ENCODE measurements around the gene FOXJ1. TPM values are rescaled to one million over a fixed set of nuclear protein-coding genes. Genes with fewer than 3 reads are reported as not detected.

The FOXJ1 gene
- total RNA-seq, 3 donors from 2014 or later = 0.16 to 2.2 (median 0.52) TPM

- no peak for DNase-seq
- intact Hi-C loops (cut with DNase I, micrococcal nuclease) = no loop called here
- no peak for TF ChIP-seq CTCF (IDR thresholded peaks at IDR 0.05)
- H3K4me3 ChIP-seq = no peak overlapping the region
- ATAC-seq = no peak
- H3K36me3 ChIP-seq (ENCODE audit: low read depth) = no peaks in the 10 kb centered on the region
- peaks cover 13% of the 10 kb centered on the region for H3K4me1 ChIP-seq (ENCODE audit: low read depth)
- no peaks in the 10 kb centered on the region for H3K9me3 ChIP-seq
Measured at GRCh38 chr17:76138234-76138895, 2.7 kb downstream of the FOXJ1 start.

GRCh38 chr17:76137351-76138233, 3.5 kb downstream of the FOXJ1 start:
- H3K4me3 ChIP-seq = no peak overlapping the region
- intact Hi-C loops (cut with DNase I, micrococcal nuclease) = no loop called here
- no peaks in the 10 kb centered on the region for H3K9me3 ChIP-seq
- TF ChIP-seq CTCF (IDR thresholded peaks at IDR 0.05) = no peak
- H3K36me3 ChIP-seq (ENCODE audit: low read depth) = no peaks in the 10 kb centered on the region
- DNase-seq (no peak), ATAC-seq (no peak)
- H3K4me1 ChIP-seq (ENCODE audit: low read depth) = peaks cover 19% of the 10 kb centered on the region

GRCh38 chr17:76137001-76137350, 4.1 kb downstream of the FOXJ1 start:
- H3K4me1 ChIP-seq (ENCODE audit: low read depth) = peaks cover 20% of the 10 kb centered on the region
- no peak for TF ChIP-seq CTCF (IDR thresholded peaks at IDR 0.05)
- no peaks in the 10 kb centered on the region for H3K9me3 ChIP-seq
- intact Hi-C loops (cut with DNase I, micrococcal nuclease) = no loop called here
- ATAC-seq (no peak), DNase-seq (no peak)
- H3K36me3 ChIP-seq (ENCODE audit: low read depth) = no peaks in the 10 kb centered on the region
- H3K4me3 ChIP-seq = no peak overlapping the region

GRCh38 chr17:76136276-76137000, 4.6 kb downstream of the FOXJ1 start:
- intact Hi-C loops (cut with DNase I, micrococcal nuclease) = no loop called here
- no peak for TF ChIP-seq CTCF (IDR thresholded peaks at IDR 0.05)

GRCh38 chr17:76135810-76136188, 5.2 kb downstream of the FOXJ1 start:
- no peak for TF ChIP-seq CTCF (IDR thresholded peaks at IDR 0.05)
- no peak for DNase-seq
- intact Hi-C loops (cut with DNase I, micrococcal nuclease) = no loop called here

More at GRCh38 chr17:76136276-76137000, 4.6 kb downstream of the FOXJ1 start:
- Histone ChIP-seq H3K36me3 (ENCODE audit: low read depth) (no peaks in the 10 kb centered on the region), H3K4me1 (ENCODE audit: low read depth) (peaks cover 18% of the 10 kb centered on the region), H3K9me3 (no peaks in the 10 kb centered on the region), H3K4me3 (no peak overlapping the region)
- no peak for ATAC-seq
- no peak for DNase-seq

More at GRCh38 chr17:76135810-76136188, 5.2 kb downstream of the FOXJ1 start:
- H3K4me3 ChIP-seq = no peak overlapping the region
- H3K9me3 ChIP-seq = no peaks in the 10 kb centered on the region
- no peak for ATAC-seq
- H3K36me3 ChIP-seq (ENCODE audit: low read depth) = no peaks in the 10 kb centered on the region
- peaks cover 13% of the 10 kb centered on the region for H3K4me1 ChIP-seq (ENCODE audit: low read depth)

All from mucosa of descending colon (tissue), 3 donors.